Measurements from ENCODE around the gene DDX27. TPM values are rescaled to one million over a fixed set of nuclear protein-coding genes. Genes with fewer than 3 reads are reported as not detected.
"Not testable (repeated sequence)": the region's sequence is repeated elsewhere in the genome, so short reads cannot be mapped to it uniquely, and the experiment has no call there.

DDX27 gene
- total and polyA plus RNA-seq, 4 donors = 8.8 to 16.0 (median 13.0) TPM

GRCh38 chr20:49181265-49181877, 37.8 kb upstream of the DDX27 start:
- peak overlapping the region in 1 of 2 donors; percentile 83 for H3K27ac ChIP-seq (ENCODE audit: low read depth in 1 of 2, low read length in 2 of 2)
- 89% methylated on average over 8 of the region's 8 CpGs for WGBS
- no peak overlapping the region for H3K9ac ChIP-seq (ENCODE audit: low read depth in 1 of 2, low read length in 2 of 2)
- TF ChIP-seq RXRA (IDR thresholded peaks at IDR 0.05) (no peak), HNF4A (conservative IDR thresholded peaks at IDR 0.05) (no peak), HNF4G (IDR thresholded peaks at IDR 0.05) (no peak), ZBTB33 (IDR thresholded peaks at IDR 0.05) (no peak), FOXA2 (IDR thresholded peaks at IDR 0.05) (no peak), ATF3 (IDR thresholded peaks at IDR 0.05) (no peak), MAX (IDR thresholded peaks at IDR 0.05) (no peak), FOXA1 (IDR thresholded peaks at IDR 0.05) (no peak), TAF1 (conservative IDR thresholded peaks at IDR 0.05) (no peak), RAD21 (IDR thresholded peaks at IDR 0.05) (no peak), CTCF (IDR thresholded peaks at IDR 0.05; ENCODE audit: low read depth, low read length, missing input control) (no peak), YY1 (IDR thresholded peaks at IDR 0.05) (no peak), REST (IDR thresholded peaks at IDR 0.05) (no peak), JUND (IDR thresholded peaks at IDR 0.05) (no peak)
- no peaks in the 10 kb centered on the region for H3K9me3 ChIP-seq (ENCODE audit: control insufficient read depth in 4 of 4, low read length in 3 of 4)
- DNase-seq (ENCODE audit: low spot score) = no peak
- H3K4me3 ChIP-seq (ENCODE audit: low read depth in 1 of 3, low read length in 3 of 3) = no peak overlapping the region
- H3K36me3 ChIP-seq (ENCODE audit: control insufficient read depth in 4 of 4, insufficient read depth in 3 of 4, low read depth in 1 of 4, low read length in 3 of 4) = peaks cover 0 to 3% (median under 1%) of the 10 kb centered on the region in 4 donors
- H3K4me1 ChIP-seq (ENCODE audit: control insufficient read depth in 4 of 4, insufficient read depth in 4 of 4, low read length in 3 of 4) = peaks cover 19 to 54% (median 30%) of the 10 kb centered on the region in 4 donors
- no peaks in the 10 kb centered on the region for H3K27me3 ChIP-seq (ENCODE audit: control insufficient read depth in 4 of 4, insufficient read depth in 4 of 4, low read length in 3 of 4)

- no peak overlapping the region for H3K9ac ChIP-seq (ENCODE audit: low read depth in 1 of 2, low read length in 2 of 2)
Measured at GRCh38 chr20:49183444-49183843, 35.8 kb upstream of the DDX27 start.

GRCh38 chr20:49184084-49184501, 35.1 kb upstream of the DDX27 start:
- not testable (repeated sequence) for H3K9me3 ChIP-seq (ENCODE audit: control insufficient read depth in 4 of 4, low read length in 3 of 4); H3K36me3 ChIP-seq (ENCODE audit: control insufficient read depth in 4 of 4, insufficient read depth in 3 of 4, low read depth in 1 of 4, low read length in 3 of 4); H3K27me3 ChIP-seq (ENCODE audit: control insufficient read depth in 4 of 4, insufficient read depth in 4 of 4, low read length in 3 of 4); DNase-seq (ENCODE audit: low spot score)
- peak overlapping the region in 1 of 3 donors; percentile 11 for H3K4me3 ChIP-seq (ENCODE audit: low read depth in 1 of 3, low read length in 3 of 3)
- WGBS = 47% methylated on average over 5 of the region's 5 CpGs
- H3K9ac ChIP-seq (ENCODE audit: low read depth in 1 of 2, low read length in 2 of 2) = peak overlapping the region in 1 of 2 donors; percentile 85
- peaks cover 18 to 52% (median 28%) of the 10 kb centered on the region in 4 donors for H3K4me1 ChIP-seq (ENCODE audit: control insufficient read depth in 4 of 4, insufficient read depth in 4 of 4, low read length in 3 of 4)
- H3K27ac ChIP-seq (ENCODE audit: low read depth in 1 of 2, low read length in 2 of 2) = peak overlapping the region; percentile 36 to 84

More at GRCh38 chr20:49183444-49183843, 35.8 kb upstream of the DDX27 start:
- peaks cover 19 to 50% (median 29%) of the 10 kb centered on the region in 4 donors for H3K4me1 ChIP-seq (ENCODE audit: control insufficient read depth in 4 of 4, insufficient read depth in 4 of 4, low read length in 3 of 4)
- TF ChIP-seq SP1 (IDR thresholded peaks at IDR 0.05) (no peak), HNF4A (conservative IDR thresholded peaks at IDR 0.05) (peak in 1 of 2 donors; percentile 25)
- DNase-seq (ENCODE audit: low spot score) = no peak
- H3K9me3 ChIP-seq (ENCODE audit: control insufficient read depth in 4 of 4, low read length in 3 of 4) = no peaks in the 10 kb centered on the region
- 96% methylated on average over 3 of the region's 3 CpGs for WGBS
- peaks cover 0 to 2% (median 0%) of the 10 kb centered on the region in 4 donors for H3K36me3 ChIP-seq (ENCODE audit: control insufficient read depth in 4 of 4, insufficient read depth in 3 of 4, low read depth in 1 of 4, low read length in 3 of 4)
- no peaks in the 10 kb centered on the region for H3K27me3 ChIP-seq (ENCODE audit: control insufficient read depth in 4 of 4, insufficient read depth in 4 of 4, low read length in 3 of 4)
- no peak overlapping the region for H3K4me3 ChIP-seq (ENCODE audit: low read depth in 1 of 3, low read length in 3 of 3)
- H3K27ac ChIP-seq (ENCODE audit: low read depth in 1 of 2, low read length in 2 of 2) = peak overlapping the region; percentile 13 to 49
